ENCODE data around the gene LIPM.
A peak's percentile ranks its signal among the peaks of the same experiment; 100 is the strongest.
"Not testable (repeated sequence)": the region's sequence is repeated elsewhere in the genome, so short reads cannot be mapped to it uniquely, and the experiment has no call there.

The LIPM gene

GRCh38 chr10:88800152-88801125, 2.1 kb upstream of the LIPM start:
- DNase-seq (ENCODE audit: low read depth in 3 of 3), result peak in 1 of 3 experiments; percentile 16

GRCh38 chr10:88803641-88804040, 1.1 kb downstream of the LIPM start:
- DNase-seq (ENCODE audit: low read depth in 3 of 3), result no peak

DNA sequence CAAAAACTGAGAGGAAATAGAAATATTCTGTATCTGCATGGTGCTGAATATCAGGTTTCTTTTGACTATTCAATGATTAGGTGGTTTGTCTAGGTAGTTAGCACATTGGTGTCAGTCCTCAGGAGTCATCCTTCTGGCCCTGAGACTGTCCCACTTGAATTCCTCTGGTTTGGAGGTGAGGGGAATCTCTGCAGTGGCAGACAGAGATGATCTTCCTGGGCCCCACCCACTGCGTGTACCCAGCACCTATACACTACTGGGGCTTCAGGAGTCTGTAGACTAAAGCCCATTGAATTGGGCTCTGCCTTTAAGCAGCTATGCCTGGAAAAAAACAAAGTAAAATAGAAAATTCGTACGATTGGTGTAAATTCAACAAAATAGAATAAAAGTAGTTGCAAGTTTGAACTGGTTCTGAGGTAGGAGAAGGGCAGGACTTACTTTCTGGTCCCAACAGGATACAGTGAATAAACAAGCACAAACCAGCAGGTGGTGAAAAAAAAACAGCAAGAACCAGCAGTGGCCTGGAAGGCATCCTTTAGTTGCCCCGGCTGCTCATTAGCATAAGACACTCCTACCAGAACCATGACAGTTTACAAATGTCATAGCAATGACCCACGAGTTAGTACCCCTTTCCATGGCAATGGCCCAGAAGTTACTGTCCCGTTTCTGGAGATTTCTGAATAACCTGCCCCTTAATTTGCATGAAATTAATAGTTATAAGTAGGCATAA, 1.7 kb downstream of the LIPM start:
- no peak for DNase-seq (ENCODE audit: low read depth in 3 of 3)

DNA sequence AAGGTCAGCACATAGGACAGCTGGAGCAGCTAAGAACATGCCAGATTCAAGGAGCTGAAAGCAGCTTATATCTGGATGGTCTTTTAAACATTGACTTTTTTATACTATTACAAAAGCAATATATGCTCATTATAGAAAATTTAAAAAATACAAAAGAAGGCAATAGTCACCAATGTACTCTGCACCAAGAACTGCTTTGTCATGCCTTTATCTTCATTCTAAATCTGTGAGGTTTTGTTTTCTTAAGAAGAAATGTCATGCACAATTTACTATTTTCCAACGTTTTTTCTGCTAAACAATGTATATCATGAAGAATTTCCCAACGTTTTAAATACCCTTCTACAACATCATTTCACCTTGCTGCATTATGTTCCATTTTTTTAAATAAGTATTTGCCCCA, 2.8 kb downstream of the LIPM start:
- DNase-seq (ENCODE audit: low read depth in 3 of 3), result no peak

- no peak for DNase-seq (ENCODE audit: low read depth in 3 of 3)
Measured at GRCh38 chr10:88805924-88806323, 3.4 kb downstream of the LIPM start.

GRCh38 chr10:88809621-88810020, 7.1 kb downstream of the LIPM start:
- no peak for DNase-seq (ENCODE audit: low read depth in 3 of 3)

- DNase-seq (ENCODE audit: low read depth in 3 of 3), result peak in 1 of 3 experiments; percentile 21
Measured at GRCh38 chr10:88810196-88810961, 7.8 kb downstream of the LIPM start.

DNA sequence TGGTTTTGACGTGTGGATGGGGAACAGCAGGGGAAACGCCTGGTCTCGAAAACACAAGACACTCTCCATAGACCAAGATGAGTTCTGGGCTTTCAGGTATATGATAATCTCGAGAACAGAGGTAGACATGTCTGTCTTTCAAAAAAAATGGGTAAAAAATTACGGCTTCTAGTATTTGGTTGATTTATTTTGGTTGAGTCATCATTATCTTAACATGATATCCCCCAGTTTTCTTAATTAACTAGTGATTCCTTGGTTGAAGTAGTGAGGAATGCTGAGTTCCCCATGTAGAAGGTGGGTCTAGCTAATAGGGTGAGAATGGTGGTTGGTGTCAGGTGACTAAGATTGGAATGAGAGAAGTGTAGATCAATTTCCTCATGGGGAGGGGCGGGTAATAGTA, 10.7 kb downstream of the LIPM start:
- no peak for DNase-seq (ENCODE audit: low read depth in 3 of 3)

GRCh38 chr10:88819290-88819689, 16.8 kb downstream of the LIPM start:
- no peak for DNase-seq (ENCODE audit: low read depth in 3 of 3)

DNA sequence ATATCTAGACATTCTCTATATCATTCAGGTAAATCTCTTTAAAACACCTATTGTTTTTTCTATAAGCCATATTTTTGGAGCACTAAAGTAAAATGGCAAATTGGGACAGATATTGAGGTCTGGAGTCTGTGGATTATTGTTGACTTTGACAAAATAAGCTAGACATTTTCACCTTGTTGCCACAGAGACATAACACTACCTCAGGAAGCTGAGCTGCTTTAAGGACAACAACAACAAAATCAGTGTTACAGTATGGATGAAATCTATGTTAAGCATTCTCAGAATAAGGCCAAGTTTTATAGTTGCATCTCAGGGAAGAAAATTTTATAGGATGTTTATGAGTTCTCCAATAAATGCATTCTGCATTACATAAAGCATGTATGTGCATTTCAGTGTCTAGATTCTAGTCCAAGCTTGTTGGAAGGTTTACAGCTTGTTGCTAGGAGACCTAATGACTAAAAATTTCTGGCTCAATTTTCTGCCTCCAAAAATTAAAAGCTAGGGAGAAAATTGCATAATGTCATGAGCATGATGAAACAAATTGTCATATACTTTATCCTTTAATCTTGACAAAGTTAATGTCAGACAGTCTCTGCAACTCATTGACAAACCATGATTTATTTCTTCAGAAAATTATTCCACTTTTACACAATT, 18.3 kb downstream of the LIPM start:
- DNase-seq (ENCODE audit: low read depth in 3 of 3), result no peak

DNA sequence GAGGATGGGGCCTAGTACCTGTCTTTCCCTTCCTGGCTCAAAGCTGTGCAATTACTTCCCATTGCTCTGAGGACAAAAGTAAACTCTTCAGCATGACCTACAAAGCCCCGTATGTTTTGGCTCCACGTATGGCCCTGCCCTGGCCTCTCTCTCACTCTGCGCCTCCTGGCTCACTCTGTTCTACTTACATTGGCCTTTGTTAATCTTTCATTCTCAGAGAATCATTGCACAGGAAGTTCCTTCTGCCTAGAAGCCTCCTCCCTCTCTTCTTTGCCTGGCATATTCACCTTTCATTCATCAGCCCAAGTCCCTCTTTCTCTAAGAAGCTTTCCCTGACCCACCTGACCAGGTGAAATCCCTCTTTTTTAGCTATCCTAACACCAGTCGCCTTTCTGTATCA, 23.9 kb downstream of the LIPM start:
- no peak for DNase-seq (ENCODE audit: low read depth in 3 of 3)

DNA sequence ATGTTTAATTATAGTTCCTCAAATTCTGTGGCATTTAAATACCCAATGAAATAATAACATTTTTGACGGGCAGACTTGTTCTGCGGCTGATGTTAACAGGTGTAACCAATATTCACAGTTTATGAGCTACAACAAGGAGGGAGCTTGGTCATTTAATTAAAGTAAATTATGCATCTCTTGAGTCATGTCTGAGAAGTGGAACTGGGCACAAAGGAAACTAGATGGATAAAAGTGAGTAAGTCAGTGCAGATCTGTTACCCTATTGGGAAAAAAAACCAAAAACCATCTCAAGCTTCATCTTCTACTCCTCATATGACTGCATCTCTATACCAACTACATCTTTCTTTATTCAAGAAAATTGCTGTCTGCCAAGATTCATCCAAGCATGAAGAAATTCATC, 25.1 kb downstream of the LIPM start:
- no peak for DNase-seq (ENCODE audit: low read depth in 3 of 3)

- no peak for DNase-seq (ENCODE audit: low read depth in 3 of 3)
Measured at GRCh38 chr10:88828310-88828709, 25.8 kb downstream of the LIPM start.

DNA sequence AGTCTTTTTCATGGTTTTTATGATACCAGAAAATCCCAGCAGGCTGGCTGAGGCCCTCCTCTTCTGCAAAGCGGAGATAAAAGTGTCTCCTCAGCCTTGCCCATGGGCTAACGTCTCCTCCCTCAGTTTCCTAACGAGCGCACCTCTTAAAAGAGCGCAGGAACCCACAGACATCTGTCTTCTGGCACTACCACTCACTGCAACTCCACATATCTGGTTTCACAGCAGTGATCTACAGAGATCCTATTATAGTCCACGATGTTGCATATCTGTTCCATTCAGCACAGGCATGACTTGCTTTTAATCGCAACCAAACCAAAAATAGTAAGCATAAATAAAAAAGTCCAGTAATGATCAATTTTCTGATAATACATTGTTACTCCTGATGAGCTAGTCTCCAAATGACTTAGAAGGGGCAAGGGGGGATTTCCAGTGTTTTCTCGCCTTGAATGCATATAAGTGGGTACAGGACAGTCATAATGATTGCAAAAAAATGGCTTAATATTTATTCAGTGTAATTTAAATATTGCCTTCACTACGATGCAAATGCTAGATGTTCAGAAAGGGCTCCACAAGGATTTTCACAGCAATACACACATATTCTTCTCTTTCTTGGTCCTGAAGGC, 28.2 kb downstream of the LIPM start:
- DNase-seq (ENCODE audit: low read depth in 3 of 3), result no peak

DNA sequence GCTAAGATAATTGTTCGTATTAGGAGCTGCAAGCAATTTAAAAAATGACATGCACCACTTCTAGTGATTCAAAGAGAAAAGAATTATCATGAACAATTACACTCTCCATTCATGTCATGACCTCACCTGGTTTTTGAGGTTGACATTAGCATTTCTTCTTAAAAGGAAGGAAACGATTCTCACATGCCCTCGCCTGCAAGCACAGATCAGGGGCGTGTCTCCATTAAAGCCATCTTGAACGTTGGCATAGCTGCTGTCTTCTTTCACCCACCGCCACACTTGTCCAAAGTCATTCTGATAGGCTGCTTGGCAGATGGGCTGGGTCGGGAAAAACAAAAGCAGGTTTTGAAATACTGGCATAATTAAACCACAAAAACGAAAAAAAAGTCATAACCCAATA, 29.2 kb downstream of the LIPM start:
- DNase-seq (ENCODE audit: low read depth in 3 of 3), result peak in 2 of 3 experiments; percentile 24 to 27

DNA sequence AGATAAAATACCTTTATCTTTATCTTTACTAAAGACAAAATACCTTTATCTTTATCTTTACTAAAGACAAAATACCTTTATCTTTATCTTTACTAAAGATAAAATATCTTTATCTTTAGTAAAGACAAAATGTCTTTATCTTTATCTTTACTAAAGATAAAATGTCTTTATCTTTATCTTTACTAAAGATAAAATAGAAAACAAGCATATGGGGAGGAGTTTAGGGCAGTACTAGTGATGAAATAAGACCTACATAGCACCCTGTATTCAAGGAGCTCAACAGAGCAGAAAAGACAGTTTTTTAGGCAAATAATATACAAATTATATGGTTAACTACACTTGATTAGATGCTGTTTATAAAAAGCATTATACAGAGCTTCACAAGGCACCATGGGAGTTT, 29.8 kb downstream of the LIPM start:
- DNase-seq (ENCODE audit: low read depth in 3 of 3), result no peak

DNA sequence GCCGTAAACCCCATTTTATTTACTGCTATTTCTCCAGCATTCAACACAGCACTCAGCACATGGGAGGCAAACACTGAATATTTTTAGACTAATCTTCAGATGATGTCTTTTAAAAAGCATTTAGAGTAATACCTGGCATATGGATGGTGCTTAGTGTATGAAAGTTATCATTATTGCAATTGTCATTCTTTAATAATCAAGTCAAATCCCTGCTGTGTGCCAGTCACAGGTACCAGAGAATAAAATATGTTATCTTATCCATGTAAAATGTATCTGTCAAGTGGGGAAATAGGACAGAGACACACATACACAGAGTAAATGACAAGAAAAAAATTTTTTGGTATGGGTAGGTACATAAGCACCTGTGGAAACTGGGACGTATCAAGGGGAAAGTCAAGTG, 30.6 kb downstream of the LIPM start:
- no peak for DNase-seq (ENCODE audit: low read depth in 3 of 3)

DNA sequence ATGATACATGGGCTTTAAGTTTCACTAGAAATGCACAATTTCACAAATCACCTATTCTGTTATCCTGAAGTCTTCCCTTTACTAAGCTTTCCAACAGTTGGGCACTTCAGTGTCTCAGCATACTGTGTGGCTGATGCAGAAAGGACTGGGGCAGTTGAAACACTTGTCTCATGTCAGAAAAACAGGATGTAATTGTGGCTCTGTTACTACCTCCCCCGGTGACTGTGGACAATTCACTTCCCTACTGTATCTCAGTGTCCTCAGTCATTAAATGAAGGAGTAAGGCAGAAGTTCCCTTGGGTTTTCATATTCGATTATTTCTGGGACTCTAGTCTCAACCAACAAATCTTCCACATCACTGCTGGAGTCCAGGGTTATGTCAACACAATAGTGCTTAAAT, 31.2 kb downstream of the LIPM start:
- no peak for DNase-seq (ENCODE audit: low read depth in 3 of 3)

DNA sequence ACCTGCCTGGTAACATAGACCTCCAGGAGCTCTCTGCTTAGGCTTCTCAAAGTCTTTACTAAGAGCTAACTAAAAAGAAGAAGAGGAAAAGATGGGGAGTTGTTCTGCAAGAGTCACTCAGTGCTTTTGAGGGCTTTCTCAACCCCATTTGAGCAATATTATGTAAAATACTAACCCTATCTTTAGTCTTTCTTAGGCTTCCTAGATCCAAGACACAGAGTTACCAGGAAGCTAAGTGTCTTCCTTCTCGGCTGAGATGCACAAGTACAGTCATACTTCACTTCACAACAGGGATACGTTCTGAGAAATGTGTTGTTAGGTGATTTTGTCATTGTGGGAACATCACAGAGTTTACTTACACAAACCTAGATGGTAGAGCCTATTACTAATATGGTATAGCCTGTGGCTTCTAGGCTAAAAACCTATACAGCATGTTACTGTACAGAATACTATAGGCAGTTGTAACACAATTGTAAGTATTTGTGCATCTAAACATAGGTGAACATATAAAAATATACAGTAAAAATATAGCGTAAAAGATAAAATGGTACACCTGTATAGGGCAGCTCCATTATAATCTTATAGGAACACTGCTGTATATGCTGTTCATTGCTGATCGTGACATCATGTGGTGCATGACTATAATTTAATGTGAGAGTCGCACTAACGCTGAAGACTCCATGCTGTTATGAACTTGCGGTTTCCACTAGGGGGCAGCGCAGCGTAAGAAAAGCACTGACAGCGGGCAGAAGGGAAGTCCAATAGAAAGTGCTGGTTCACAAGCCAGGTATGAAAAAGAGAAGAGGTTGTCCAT, 32.8 kb downstream of the LIPM start:
- DNase-seq (ENCODE audit: low read depth in 3 of 3), result peak; percentile 68 to 85 (median 85)

DNA sequence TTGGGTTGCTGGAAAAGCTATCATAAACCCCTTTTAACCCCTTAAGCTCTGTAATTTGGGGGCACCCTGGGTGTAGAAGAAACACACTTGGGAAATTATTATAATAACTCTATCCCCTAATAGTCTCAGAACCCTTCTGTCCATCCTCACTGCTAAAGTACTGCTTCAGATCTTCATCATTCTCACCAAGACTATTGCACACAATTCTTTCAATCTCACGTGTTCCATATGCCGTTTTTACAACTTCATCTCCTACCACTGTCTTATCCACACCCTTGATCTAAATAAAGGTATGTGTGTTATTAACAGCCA, 33.3 kb downstream of the LIPM start:
- DNase-seq (ENCODE audit: low read depth in 3 of 3), result no peak

DNA sequence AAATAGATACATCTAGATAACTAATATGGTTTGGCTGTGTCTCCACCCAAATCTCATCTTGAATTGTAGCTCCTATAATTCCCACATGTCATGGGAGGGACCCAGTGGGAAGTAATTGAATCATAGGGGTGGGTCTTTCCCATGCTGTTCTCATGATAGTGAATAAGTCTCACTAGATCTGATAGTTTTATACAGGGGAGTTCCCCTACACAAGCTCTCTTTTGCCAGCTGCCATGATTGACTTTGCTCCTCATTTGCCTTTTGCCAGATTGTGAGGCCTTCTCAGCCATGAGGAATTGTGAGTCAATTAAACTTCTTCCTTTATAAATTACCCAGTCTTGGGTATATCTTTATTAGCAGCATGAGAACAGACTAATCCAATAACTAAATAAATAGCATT, 35.1 kb downstream of the LIPM start:
- not testable (repeated sequence) for DNase-seq (ENCODE audit: low read depth in 3 of 3)
